K562 (cell line): ENCODE measurements around the gene LAMB2. TPM values are rescaled to one million over a fixed set of nuclear protein-coding genes. Genes with fewer than 3 reads are reported as not detected.

Source experiments
- ATAC-seq: fragments of 200-7000 bp; cut with Tn5 transposase; 3 replicates; pipeline ENCODE4 v1.9.1; 2020; ENCODE audit warnings: moderate library complexity
- BruUV-seq: library from RNA; stranded (reverse); fragments of 400-500 nt; replicated peaks from 2 replicates; lab custom pipeline; 2021; lab: Mats Ljungman, UMichigan
- CTCF ChIA-PET: fragments of 300-600 bp; formaldehyde crosslinking; extraction: SDS; loops from one replicate; lab custom pipeline; 2021; ENCODE audit warnings: low intra/inter-chr PET ratio; lab: Yijun Ruan, JAX
- POLR2A ChIA-PET: fragments of 300-600, 350-650 bp; sonication (Branson Sonifier 250); formaldehyde crosslinking; extraction: SDS; loops from one replicate; lab custom pipeline; 2021; ENCODE audit warnings: antibody characterized with exemption, inconsistent platforms; lab: Yijun Ruan, JAX
- DNase-seq, 4 experiments: peaks; one replicate each; pipeline versions ENCODE4 v3.0.0 to v3.0.0-alpha.2; 2011 to 2018; ENCODE audit warnings: low spot score in 3 of 4, mixed read lengths in 3 of 4; ENCODE audit errors: extremely low read depth in 1 of 4
- FAIRE-seq: peaks from 2 replicates; lab custom pipeline; 2011; peaks lifted over from hg19 to GRCh38; lab: Jason Lieb, UNC
- H2AFZ ChIP-seq: 2 replicates; pipeline ENCODE4 v1.6.0; 2011; ENCODE audit warnings: low read depth, low read length, control low read depth, inconsistent platforms
- H3K27ac ChIP-seq: fragments of 200-600 bp; 3 replicates; pipeline ENCODE4 v1.8.0; 2011; ENCODE audit warnings: low read depth, mild to moderate bottlenecking, control low read depth, inconsistent platforms, low read length, moderate library complexity, mixed read lengths; ENCODE audit errors: extremely low read depth
- H3K27me3 ChIP-seq, 2 experiments: fragments of 300-600 bp in 1 of 2; 2 replicates in 1 of 2; 3 replicates in 1 of 2; pipeline versions ENCODE4 v1.6.0 to v1.8.0; 2011; ENCODE audit warnings: inconsistent platforms in 2 of 2, low read length in 2 of 2, mild to moderate bottlenecking in 1 of 2, mixed read lengths in 1 of 2, moderate library complexity in 1 of 2; ENCODE audit not compliant: control insufficient read depth in 2 of 2, insufficient read depth in 2 of 2
- H3K36me3 ChIP-seq: fragments of 300-600 bp; 3 replicates; pipeline ENCODE4 v1.8.0; 2011; ENCODE audit warnings: mild to moderate bottlenecking, low read length, inconsistent platforms; ENCODE audit not compliant: control insufficient read depth, insufficient read depth
- H3K4me1 ChIP-seq, 2 experiments: fragments of 200-600 bp in 1 of 2; replicated peaks in 1 of 2; 2 replicates in 1 of 2; 3 replicates in 1 of 2; pipeline versions ENCODE4 v1.5.1 to v1.8.0; 2011; ENCODE audit warnings: inconsistent platforms in 2 of 2, low read length in 2 of 2, mild to moderate bottlenecking in 1 of 2, mixed read lengths in 1 of 2, moderate library complexity in 1 of 2; ENCODE audit not compliant: control insufficient read depth in 2 of 2, insufficient read depth in 2 of 2
- H3K4me2 ChIP-seq: 2 replicates; pipeline ENCODE4 v1.6.1; 2011; ENCODE audit warnings: low read length, control low read depth, inconsistent platforms, mixed read lengths; ENCODE audit not compliant: insufficient read depth
- H3K4me3 ChIP-seq: fragments of 200-600 bp; sonication (generic), shearing (Covaris generic); 2 replicates; pipeline ENCODE4 v1.5.1; 2016; ENCODE audit warnings: control low read depth, inconsistent platforms
- H3K79me2 ChIP-seq: fragments of 200-600 bp; 3 replicates; pipeline ENCODE4 v1.8.0; 2011; ENCODE audit warnings: low read length, inconsistent platforms; ENCODE audit not compliant: control insufficient read depth, insufficient read depth
- H3K9ac ChIP-seq, 2 experiments: 2 replicates each; pipeline versions ENCODE4 v1.6.0 to v1.6.1; 2011; ENCODE audit warnings: low read depth in 2 of 2, low read length in 2 of 2, control low read depth in 1 of 2, inconsistent platforms in 1 of 2, mild to moderate bottlenecking in 1 of 2, mixed read lengths in 1 of 2; ENCODE audit not compliant: insufficient read depth in 1 of 2
- H3K9me1 ChIP-seq: one replicate; pipeline ENCODE4 v1.6.0; 2011; ENCODE audit warnings: inconsistent platforms, mild to moderate bottlenecking, low read length, moderate library complexity; ENCODE audit not compliant: control insufficient read depth, insufficient read depth
- H3K9me3 ChIP-seq: replicated peaks from 2 replicates; pipeline ENCODE4 v1.5.1; 2011; ENCODE audit warnings: low read depth, low read length, inconsistent platforms; ENCODE audit not compliant: control insufficient read depth, insufficient read depth
- H4K20me1 ChIP-seq: replicated peaks from 2 replicates; pipeline ENCODE4 v1.6.1; 2011; ENCODE audit warnings: low read length, inconsistent platforms, mixed read lengths; ENCODE audit not compliant: control insufficient read depth, insufficient read depth
- BRD4 ChIP-seq: fragments of 200-600 bp; sonication (generic); IDR thresholded peaks from 2 replicates; pipeline ENCODE4 v1.6.1; 2017; ENCODE audit warnings: inconsistent platforms
- CBX1 ChIP-seq: sonication (generic); IDR thresholded peaks from 2 replicates; pipeline ENCODE4 v1.6.1; 2016; ENCODE audit warnings: antibody characterized with exemption, low read depth, mild to moderate bottlenecking
- MAX ChIP-seq: sonication (generic); formaldehyde crosslinking; IDR thresholded peaks from 2 replicates; pipeline ENCODE4 v1.9.0; 2022; ENCODE audit warnings: mild to moderate bottlenecking, missing genetic modification reagents
- ZNF12 ChIP-seq: sonication (generic); formaldehyde crosslinking; IDR thresholded peaks from 2 replicates; pipeline ENCODE4 v1.4.0; 2020; ENCODE audit warnings: mild to moderate bottlenecking, missing genetic modification reagents
- ZNF184 ChIP-seq: sonication (generic); formaldehyde crosslinking; IDR thresholded peaks from 2 replicates; pipeline ENCODE4 v1.5.0; 2020; ENCODE audit warnings: missing genetic modification reagents
- WGBS: fragments of 100-300 bp; shearing (Covaris generic); methylation state at CpG from one replicate; pipeline ENCODE4 v1.1.6; 2016; ENCODE audit warnings: low coverage, mixed read lengths; ENCODE audit not compliant: insufficient coverage; ENCODE audit errors: missing lambda C conversion rate; 5-methylcytosine and 5-hydroxymethylcytosine counted together
- in situ Hi-C: fragments of 300-500 bp; cut with MboI; formaldehyde crosslinking; loops from 4 replicates; pipeline ENCODE4 v1.15.0; 2018; ENCODE audit warnings: inconsistent platforms, mixed read lengths
- intact Hi-C: fragments of 100-400 bp; cut with micrococcal nuclease; formaldehyde crosslinking; loops from 2 replicates; pipeline ENCODE4 v1.14.2; 2022
- polyA plus RNA-seq, 8 experiments: library from polyadenylated mRNA; depleted of rRNA in 4 of 8; stranded (reverse) in 5 of 8; unstranded in 3 of 8; fragments of >200 nt; fragmentation: Nextera tagmentation in 2 of 8; fragmentation: Illumina TruSeq in 1 of 8; extraction: Ambion mirVana in 2 of 8; extraction: Trizol in 1 of 8; gene quantifications; 2 replicates each; pipeline versions ENCODE4 v1.2.1 to v1.2.3, GENCODE V29; 2011 to 2014; ENCODE audit warnings: inconsistent platforms in 1 of 8, missing spikeins in 1 of 8
- total RNA-seq, 7 experiments: library from RNA; depleted of rRNA in 6 of 7; stranded (reverse); fragments of >200 nt in 6 of 7; fragmentation: Illumina TruSeq in 2 of 7; extraction: Trizol in 2 of 7; gene quantifications; 2 replicates each; pipeline versions ENCODE4 v1.2.1 to v1.2.3, GENCODE V29; 2011 to 2021; ENCODE audit warnings: low replicate concordance in 1 of 7

The LAMB2 gene
- total and polyA plus RNA-seq, 9 of the 15 experiments (the other 6 are each of a cell fraction or from before 2014, with no cell fraction given), result 1.4 to 26.0 (median 16.2) TPM

GRCh38 chr3:49120438-49121131 lies 12.3 kb downstream of the LAMB2 start, which contains the start of gene USP19 (continued):
- TF ChIP-seq MAX (CRISPR knock-in tag), result peak; percentile 80
- TF ChIP-seq ZNF12 (CRISPR knock-in tag), result no peak
- peak; percentile 64; the same call in 1 of the 2 replicates for TF ChIP-seq CBX1

- Histone ChIP-seq H3K27ac (peak overlapping the region; percentile 97), H3K4me3 (peak overlapping the region; percentile 87), H3K79me2 (peaks cover 20% of the 10 kb centered on the region), H3K4me2 (peak overlapping the region; percentile 100), H3K9ac (peak overlapping the region; percentile 95 to 98), H2AFZ (peak overlapping the region; percentile 84), H3K9me1 (no peaks in the 10 kb centered on the region), H4K20me1 (no peaks in the 10 kb centered on the region), H3K4me1 (peaks cover 9 to 41% of the 10 kb centered on the region in 2 experiments; a peak in 4 of 5 replicates), H3K36me3 (peaks cover 45% of the 10 kb centered on the region), H3K27me3 (no peaks in the 10 kb centered on the region), H3K9me3 (no peaks in the 10 kb centered on the region)
- in situ Hi-C loops (no loop called here), intact Hi-C loops (no loop called here)
- FAIRE-seq, result peak; percentile 65
- 0% methylated on average over 4 of the region's 9 CpGs for WGBS
- ATAC-seq, result peak; percentile 38
- POLR2A ChIA-PET, result interaction anchor here (0.6 to 1.4 kb wide), 5 partner anchors 14 to 486 kb away, joined by 3 to 7 read pairs (median 5); partner anchors contain the start of genes QARS1 and QRICH1
- TF ChIP-seq ZNF184 (CRISPR knock-in tag), result no peak
- TF ChIP-seq BRD4, result peak; percentile 47; the same call in 1 of the 2 replicates
- peak in 1 of 4 experiments; percentile 16 for DNase-seq
- no TSS peak for BruUV-seq
- CTCF ChIA-PET, result no interaction called here
Measured at GRCh38 chr3:49120096-49120437, 12.8 kb downstream of the LAMB2 start.
